Sigmoid colon (tissue), 7 donors: Measurements from ENCODE around the gene OR2T3. TPM values are rescaled to one million over a fixed set of nuclear protein-coding genes. Genes with fewer than 3 reads are reported as not detected.
"Not testable (repeated sequence)": the region's sequence is repeated elsewhere in the genome, so short reads cannot be mapped to it uniquely, and the experiment has no call there.

ENCODE experiments used
- DNase-seq: peaks from one replicate; pipeline ENCODE4 v3.0.0-alpha.2; 2019
- H3K27ac ChIP-seq, 4 donors: fragments of 200-600 bp; sonication (generic); one replicate each; pipeline ENCODE4 v1.5.1; 2016 to 2019; ENCODE audit warnings: mild to moderate bottlenecking in 1 of 4
- H3K27me3 ChIP-seq, 3 donors: fragments of 200-600 bp; sonication (generic); one replicate each; pipeline ENCODE4 v1.5.1; 2019; ENCODE audit warnings: mild to moderate bottlenecking in 1 of 3
- H3K36me3 ChIP-seq, 4 donors: fragments of 200-600 bp; sonication (generic); one replicate each; pipeline ENCODE4 v1.5.1; 2016 to 2019
- H3K4me1 ChIP-seq, 4 donors: fragments of 200-600 bp; sonication (generic); one replicate each; pipeline ENCODE4 v1.5.1; 2017 to 2019
- H3K4me3 ChIP-seq, 4 donors: fragments of 200-600 bp; sonication (generic); one replicate each; pipeline ENCODE4 v1.5.1; 2017 to 2019; ENCODE audit warnings: mild to moderate bottlenecking in 2 of 4, moderate library complexity in 1 of 4
- H3K9me3 ChIP-seq, 4 donors: fragments of 200-600 bp in 3 of 4; sonication (generic) in 3 of 4; one replicate each; pipeline versions ENCODE4 v1.5.1 to v1.6.1; 2013 to 2019
- WGBS, 2 donors: extraction: QIAGEN DNeasy Blood & Tissue Kit; methylation state at CpG; one replicate each; pipeline ENCODE4 v1.1.7; 2013; 5-methylcytosine and 5-hydroxymethylcytosine counted together
- intact Hi-C: fragments of 100-400 bp; cut with DNase I; formaldehyde crosslinking; loops from one replicate; pipeline ENCODE4 v1.15.1; 2023
- polyA plus RNA-seq, 3 donors: library from polyadenylated mRNA; stranded (reverse); fragments of 200-250 nt; gene quantifications; one replicate each; pipeline ENCODE4 v1.2.3, GENCODE V29; 2013
- total RNA-seq, 4 donors: library from RNA; depleted of rRNA; stranded (reverse); fragments of >200 nt; gene quantifications; one replicate each; pipeline ENCODE4 v1.1.0, GENCODE V29; 2016
- donor health status: healthy with polysubstance abuse.
- donor health status: Bipolar disorder and iron deficiency.
- donor health status: healthy.

The OR2T3 gene
- total RNA-seq (not detected), polyA plus RNA-seq (not detected)

- 78 to 91% methylated on average over 1 to 2 of the region's 2 CpGs for WGBS, 2 donors
- DNase-seq, H3K27me3 ChIP-seq, H3K36me3 ChIP-seq, H3K4me1 ChIP-seq, intact Hi-C loops, H3K4me3 ChIP-seq, H3K9me3 ChIP-seq, H3K27ac ChIP-seq: not testable (repeated sequence)
Measured at GRCh38 chr1:248473051-248473450, at the start of gene OR2T3. TSS of gene OR2T3 (plus strand) at chr1:248473351. CDS start at chr1:248473351, 0 bp downstream.

- WGBS, 2 donors: 57 to 61% methylated on average over 3 of the region's 3 CpGs
- H3K9me3 ChIP-seq, H3K27me3 ChIP-seq, H3K36me3 ChIP-seq, H3K27ac ChIP-seq, H3K4me3 ChIP-seq, intact Hi-C loops, DNase-seq, H3K4me1 ChIP-seq: not testable (repeated sequence)
Measured at GRCh38 chr1:248427526-248428191, 45.5 kb upstream of the OR2T3 start.

GRCh38 chr1:248428192-248428533 is 45.0 kb upstream of the OR2T3 start:
- DNase-seq, H3K27ac ChIP-seq, H3K27me3 ChIP-seq, intact Hi-C loops, H3K4me1 ChIP-seq, H3K9me3 ChIP-seq, H3K36me3 ChIP-seq, H3K4me3 ChIP-seq: not testable (repeated sequence)
- WGBS, 2 donors: 82 to 83% methylated on average over 3 of the region's 3 CpGs

GRCh38 chr1:248431683-248432082 is 41.5 kb upstream of the OR2T3 start:
- WGBS, 2 donors: 64 to 80% methylated on average over 11 of the region's 11 CpGs
- H3K27me3 ChIP-seq, intact Hi-C loops: not testable (repeated sequence)

GRCh38 chr1:248432201-248432600 is 41.0 kb upstream of the OR2T3 start:
- DNase-seq, H3K4me3 ChIP-seq, H3K4me1 ChIP-seq, H3K9me3 ChIP-seq, H3K36me3 ChIP-seq, H3K27ac ChIP-seq, intact Hi-C loops, H3K27me3 ChIP-seq: not testable (repeated sequence)
- WGBS, 2 donors: 59 to 62% methylated on average over 4 of the region's 4 CpGs

More at GRCh38 chr1:248431683-248432082, 41.5 kb upstream of the OR2T3 start:
- H3K9me3 ChIP-seq, DNase-seq, H3K4me3 ChIP-seq, H3K36me3 ChIP-seq, H3K27ac ChIP-seq, H3K4me1 ChIP-seq: not testable (repeated sequence)

GRCh38 chr1:248433811-248434415 is 39.2 kb upstream of the OR2T3 start:
- H3K27me3 ChIP-seq, H3K4me3 ChIP-seq, H3K9me3 ChIP-seq, H3K36me3 ChIP-seq, H3K4me1 ChIP-seq, intact Hi-C loops, H3K27ac ChIP-seq, DNase-seq: not testable (repeated sequence)
- 95 to 96% methylated on average over 31 to 33 of the region's 38 CpGs for WGBS, 2 donors

- H3K27me3 ChIP-seq, H3K4me1 ChIP-seq, intact Hi-C loops, DNase-seq, H3K9me3 ChIP-seq, H3K36me3 ChIP-seq, H3K4me3 ChIP-seq, H3K27ac ChIP-seq: not testable (repeated sequence)
- WGBS, 2 donors: 94 to 95% methylated on average over 4 of the region's 6 CpGs
Measured at GRCh38 chr1:248434913-248435312, 38.2 kb upstream of the OR2T3 start.

GRCh38 chr1:248436303-248436702 is 36.8 kb upstream of the OR2T3 start:
- DNase-seq, H3K27ac ChIP-seq, H3K4me1 ChIP-seq, H3K9me3 ChIP-seq, H3K4me3 ChIP-seq, H3K36me3 ChIP-seq, H3K27me3 ChIP-seq, intact Hi-C loops: not testable (repeated sequence)
- 73 to 81% methylated on average over 3 of the region's 3 CpGs for WGBS, 2 donors

- H3K36me3 ChIP-seq, DNase-seq, H3K27me3 ChIP-seq, intact Hi-C loops, H3K4me3 ChIP-seq, H3K27ac ChIP-seq, H3K4me1 ChIP-seq, H3K9me3 ChIP-seq: not testable (repeated sequence)
- WGBS, 2 donors: 35 to 64% methylated on average over 1 of the region's 1 CpG
Measured at GRCh38 chr1:248438668-248439067, 34.5 kb upstream of the OR2T3 start.

- 57 to 73% methylated on average over 5 of the region's 5 CpGs for WGBS, 2 donors
- intact Hi-C loops, H3K27ac ChIP-seq, H3K36me3 ChIP-seq, H3K4me1 ChIP-seq, H3K9me3 ChIP-seq, H3K4me3 ChIP-seq, DNase-seq, H3K27me3 ChIP-seq: not testable (repeated sequence)
Measured at GRCh38 chr1:248439283-248439682, 33.9 kb upstream of the OR2T3 start.

- DNase-seq, H3K27me3 ChIP-seq, H3K36me3 ChIP-seq, H3K4me1 ChIP-seq, intact Hi-C loops, H3K4me3 ChIP-seq, H3K27ac ChIP-seq, H3K9me3 ChIP-seq: not testable (repeated sequence)
- 73 to 81% methylated on average over 1 of the region's 2 CpGs for WGBS, 2 donors
Measured at GRCh38 chr1:248442500-248443277, 30.5 kb upstream of the OR2T3 start.

GRCh38 chr1:248444603-248445002 is 28.5 kb upstream of the OR2T3 start:
- 80 to 84% methylated on average over 4 of the region's 4 CpGs for WGBS, 2 donors
- intact Hi-C loops, H3K4me1 ChIP-seq: not testable (repeated sequence)

GRCh38 chr1:248445399-248445798 is 27.8 kb upstream of the OR2T3 start, which contains the start of gene OR2T2:
TSS of gene OR2T2 (plus strand) at chr1:248445637. CDS start at chr1:248452798, 7,161 bp downstream.
- H3K4me3 ChIP-seq, H3K9me3 ChIP-seq, H3K4me1 ChIP-seq, H3K36me3 ChIP-seq, intact Hi-C loops, DNase-seq, H3K27ac ChIP-seq, H3K27me3 ChIP-seq: not testable (repeated sequence)
- WGBS, 2 donors: no CpG with 5 or more reads among the region's 2 CpGs

More at GRCh38 chr1:248444603-248445002, 28.5 kb upstream of the OR2T3 start:
- DNase-seq, H3K27ac ChIP-seq, H3K27me3 ChIP-seq, H3K36me3 ChIP-seq, H3K4me3 ChIP-seq, H3K9me3 ChIP-seq: not testable (repeated sequence)
